NCI-H1930 (cell line): ENCODE measurements around the gene DNAJA3.
"Not testable (repeated sequence)": the region's sequence is repeated elsewhere in the genome, so short reads cannot be mapped to it uniquely, and the experiment has no call there.

Experiments
- DNase-seq, 2 experiments: peaks; one replicate each; lab custom pipeline; 2025; lab: John Stamatoyannopoulos, UW

Gene DNAJA3

DNA sequence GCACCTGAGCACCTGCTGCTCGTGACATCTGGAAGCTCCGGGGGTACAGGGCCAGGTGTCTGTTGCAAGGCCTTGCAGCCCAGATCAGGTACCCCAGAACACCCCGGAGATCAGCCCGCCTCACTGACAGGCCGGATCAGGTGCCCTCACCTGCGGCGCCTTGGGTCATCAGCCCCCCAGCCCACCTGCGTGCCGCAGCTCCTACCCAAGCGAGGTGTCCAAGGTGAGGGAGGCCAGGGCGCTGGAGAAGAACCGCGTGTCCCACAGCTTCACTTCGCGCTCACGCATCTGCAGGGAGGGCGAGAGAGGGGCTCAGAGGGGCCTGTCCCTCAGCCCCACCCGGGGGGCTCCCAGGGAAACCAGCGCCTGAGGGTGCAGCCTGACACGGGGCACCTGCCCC, 37.9 kb upstream of the DNAJA3 start:
- no peak for DNase-seq

GRCh38 chr16:4388271-4389021, 37.2 kb upstream of the DNAJA3 start:
- DNase-seq = no peak

GRCh38 chr16:4389051-4389955, 36.4 kb upstream of the DNAJA3 start:
- DNase-seq = no peak

DNA sequence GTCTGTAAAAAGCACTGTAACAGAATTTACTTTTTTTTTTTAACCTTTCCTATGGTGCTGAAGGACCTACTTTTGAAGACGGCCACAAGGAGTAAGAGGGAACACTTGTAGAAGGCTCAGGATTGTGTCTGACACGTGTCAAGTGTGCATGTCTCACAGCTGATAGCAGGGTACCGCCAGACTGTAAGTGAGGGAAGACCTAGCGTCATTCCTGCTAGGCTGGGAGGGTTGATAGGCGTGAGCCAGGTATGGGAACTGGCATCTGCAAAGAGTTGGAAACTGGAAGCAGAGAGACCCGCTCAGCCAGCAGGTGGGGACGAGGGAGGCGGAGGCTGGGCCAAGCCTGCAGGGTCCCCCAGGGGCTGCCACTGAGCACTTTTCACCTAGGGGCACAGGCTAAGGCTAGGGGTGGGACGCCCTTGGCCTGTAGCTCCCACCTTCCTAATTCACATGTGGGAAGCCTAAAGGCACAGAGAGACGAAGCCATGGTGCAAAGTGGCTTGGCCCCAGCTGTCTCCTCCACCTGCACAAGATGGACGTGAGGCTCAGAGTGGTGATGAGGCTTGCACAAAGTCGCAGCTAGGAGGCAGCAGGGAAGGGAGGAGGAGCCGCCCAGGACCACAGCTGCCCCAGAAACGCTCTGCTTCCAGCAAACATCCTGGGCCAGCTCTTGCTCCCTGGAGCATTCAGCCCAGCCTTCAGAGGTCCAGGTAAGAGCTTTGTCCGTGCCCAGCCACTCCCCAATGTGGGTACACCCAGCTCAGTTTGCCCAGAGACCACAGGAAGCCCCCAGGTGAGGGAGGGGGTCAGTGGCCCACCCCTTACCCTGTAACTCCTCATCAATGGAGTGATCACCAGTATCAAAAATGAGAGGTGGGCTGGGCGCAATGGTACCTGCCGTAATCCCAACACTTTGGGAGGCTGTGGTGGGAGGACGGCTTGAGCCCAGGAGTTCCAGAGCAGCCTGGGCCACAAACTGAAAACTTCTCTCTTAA, 35.1 kb upstream of the DNAJA3 start:
- DNase-seq = no peak

DNA sequence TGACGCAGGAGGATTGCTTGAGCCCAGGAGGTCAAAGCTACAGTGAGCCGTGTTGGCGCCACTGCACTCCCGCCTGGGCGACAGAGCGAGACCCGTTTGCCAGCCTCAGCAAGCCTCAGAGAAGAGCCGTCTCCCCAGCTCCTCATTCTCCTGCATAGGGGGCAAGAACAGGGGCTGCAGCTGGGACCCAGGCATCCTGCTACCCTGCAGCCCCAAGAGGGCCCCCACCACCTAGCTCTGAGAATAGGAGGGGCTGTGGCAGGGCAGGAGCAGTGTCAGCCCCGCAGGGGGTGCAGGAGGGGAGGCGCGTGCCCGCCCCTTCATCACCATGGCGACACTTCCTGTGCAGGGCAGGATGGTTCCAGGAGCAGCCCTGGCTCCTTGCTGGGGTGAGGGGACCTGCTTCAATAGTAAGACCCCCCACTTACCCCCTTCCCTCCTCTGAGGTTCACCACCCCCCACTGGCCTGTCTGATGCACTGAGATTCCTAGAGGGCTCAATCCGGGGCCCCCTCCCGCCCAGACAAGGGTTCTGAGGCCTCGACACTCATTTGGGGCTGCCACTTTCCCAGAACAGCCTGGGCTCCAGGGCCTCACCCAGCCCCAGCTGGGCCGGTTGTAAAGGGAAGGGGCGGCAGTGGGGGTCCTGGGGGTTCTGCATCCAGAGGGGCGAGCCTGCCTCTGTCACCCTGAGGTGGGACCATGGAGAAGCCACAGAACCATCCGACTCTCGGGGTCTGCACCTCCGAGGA, 33.9 kb upstream of the DNAJA3 start:
- no peak for DNase-seq

- no peak for DNase-seq
Measured at GRCh38 chr16:4392382-4393239, 33.1 kb upstream of the DNAJA3 start.

DNA sequence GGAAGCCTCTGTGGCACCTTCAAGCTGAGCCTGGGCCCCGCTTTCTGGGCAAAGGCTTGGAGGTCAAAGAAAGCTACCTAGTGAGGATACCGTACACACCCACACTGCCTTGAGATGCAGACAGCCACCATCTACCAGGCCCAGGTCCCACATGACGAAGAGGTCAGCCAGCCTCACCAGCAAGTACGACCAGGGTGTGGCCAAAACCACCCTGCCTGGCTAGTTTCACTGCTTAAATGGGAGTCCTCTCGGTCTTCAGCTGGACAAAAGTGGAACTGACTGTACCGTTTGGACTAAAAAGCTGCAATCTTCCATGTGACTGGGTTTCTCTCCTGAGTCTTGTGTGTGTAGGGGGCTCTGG, 32.4 kb upstream of the DNAJA3 start:
- DNase-seq = no peak

GRCh38 chr16:4393850-4394249, 31.8 kb upstream of the DNAJA3 start:
- not testable (repeated sequence) for DNase-seq

- DNase-seq = no peak
Measured at GRCh38 chr16:4395055-4395726, 30.5 kb upstream of the DNAJA3 start.

- DNase-seq = no peak
Measured at GRCh38 chr16:4399001-4399730, 26.5 kb upstream of the DNAJA3 start.

- no peak for DNase-seq
Measured at GRCh38 chr16:4401094-4401501, 24.6 kb upstream of the DNAJA3 start.

GRCh38 chr16:4401510-4401909, 24.2 kb upstream of the DNAJA3 start:
- DNase-seq = no peak

DNA sequence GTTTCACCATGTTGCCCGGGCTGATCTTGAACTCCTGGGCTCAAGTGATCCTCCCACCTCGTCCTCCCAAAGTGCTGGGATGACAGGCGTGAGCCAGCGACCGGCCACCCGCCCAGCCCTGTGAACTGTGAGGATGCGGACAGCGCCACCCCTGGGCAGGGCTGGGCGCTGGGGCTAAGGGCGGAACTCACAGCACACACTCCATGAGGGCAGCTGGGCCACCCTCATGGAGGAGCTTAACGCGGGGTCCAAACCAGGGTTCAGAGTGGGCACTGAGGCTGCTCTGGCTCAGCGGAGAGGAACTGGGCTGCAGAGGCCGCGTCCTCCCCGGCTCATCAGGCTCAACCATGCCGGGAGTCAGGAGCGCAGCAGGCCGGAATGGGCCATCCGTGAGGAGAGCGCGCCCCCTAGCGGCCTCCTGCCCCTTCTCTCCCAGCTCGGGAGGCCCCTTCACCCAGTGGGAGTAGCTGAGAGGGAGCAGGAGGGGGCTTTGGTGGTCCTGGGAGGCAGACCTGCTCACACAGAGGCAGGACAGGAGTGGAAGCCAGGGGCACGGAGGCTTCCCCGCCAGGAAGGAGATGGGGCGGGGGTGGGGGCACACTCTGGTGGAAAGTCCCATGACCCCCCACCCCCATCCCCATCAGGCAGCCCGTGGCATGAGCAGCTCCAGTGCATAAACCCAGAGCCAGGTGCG, 23.1 kb upstream of the DNAJA3 start:
- DNase-seq = peak; percentile 65 to 85

GRCh38 chr16:4403133-4403949, 22.3 kb upstream of the DNAJA3 start:
- DNase-seq = no peak

DNA sequence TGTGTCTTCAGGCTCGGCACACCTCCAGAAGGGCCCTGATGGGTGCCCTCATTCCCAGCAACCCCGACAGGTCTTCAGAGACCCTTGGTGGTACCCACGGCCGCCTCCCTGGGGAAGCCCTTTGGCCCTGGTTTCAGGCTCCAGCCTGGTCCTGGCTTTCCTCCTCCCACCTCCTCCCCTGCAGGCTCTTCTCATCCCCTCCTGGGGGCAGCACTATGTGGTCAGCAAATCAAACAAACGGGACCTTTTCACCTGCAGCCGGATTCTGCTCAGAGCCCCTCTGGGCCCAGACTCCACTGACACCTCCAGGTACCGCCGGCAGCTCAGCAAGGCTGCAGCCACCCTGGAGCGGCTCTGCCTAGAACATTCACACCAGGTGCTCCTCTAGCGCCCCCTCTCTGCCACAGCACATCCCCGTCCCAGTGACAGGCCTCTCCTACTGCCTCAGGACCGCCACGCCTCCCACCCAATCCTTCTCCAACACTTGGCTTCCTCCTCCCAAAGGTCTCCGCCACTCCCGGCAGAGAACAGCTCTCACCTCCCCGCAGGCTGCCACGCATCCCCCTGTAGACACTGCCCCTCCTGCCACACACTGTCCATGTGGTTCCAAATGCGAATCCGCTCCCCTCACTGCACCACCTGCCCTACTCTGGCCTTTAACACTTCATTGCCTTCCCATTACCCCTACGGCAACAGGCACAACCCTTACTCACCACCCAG, 21.3 kb upstream of the DNAJA3 start:
- DNase-seq = no peak

DNA sequence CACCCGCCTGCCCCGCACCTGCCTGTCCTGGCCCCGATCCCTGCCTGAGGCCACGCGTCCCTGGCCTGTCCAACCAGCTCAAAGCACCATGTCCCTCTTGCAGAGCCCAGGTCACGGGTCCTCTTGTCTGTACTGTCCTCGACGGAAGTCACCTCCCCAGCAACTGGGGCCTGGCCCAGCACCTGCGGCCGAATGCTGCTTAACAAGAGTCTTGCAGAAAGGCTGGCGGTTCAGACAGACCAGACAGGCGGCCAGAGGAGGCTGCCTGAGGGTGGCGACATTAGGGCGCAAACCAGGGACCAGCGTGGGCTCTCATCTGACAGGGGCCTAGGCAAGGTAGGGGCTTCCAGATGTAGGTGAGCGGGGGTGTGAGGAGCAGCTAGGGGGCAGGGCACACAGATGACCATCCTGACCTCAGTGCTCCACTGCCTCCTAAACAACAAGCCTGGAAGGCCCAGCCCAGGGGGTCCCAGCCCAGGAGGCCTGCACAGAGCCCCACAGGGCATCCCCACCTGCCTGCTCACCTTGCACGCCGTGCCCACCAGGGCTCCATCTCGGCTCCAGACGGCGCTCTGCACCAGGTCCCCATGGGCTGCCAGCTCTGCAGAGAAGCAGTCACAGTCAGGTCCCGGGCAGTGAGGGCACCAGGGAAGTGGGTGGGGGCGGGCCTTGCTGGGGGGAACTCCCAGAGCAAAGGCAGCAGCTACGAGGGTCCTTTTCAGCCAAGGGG, 20.5 kb upstream of the DNAJA3 start:
- no peak for DNase-seq
